CD4-positive, alpha-beta T cell (primary cell): Measurements from ENCODE around the gene ADAM17. TPM values are rescaled to one million over a fixed set of nuclear protein-coding genes. Genes with fewer than 3 reads are reported as not detected.
A peak's percentile ranks its signal among the peaks of the same experiment; 100 is the strongest.

Source experiments
- ATAC-seq: fragments of 200-7000 bp; cut with Tn5 transposase; one replicate; pipeline ENCODE4 v1.10.0; 2022; ENCODE audit warnings: mild to moderate bottlenecking; ENCODE audit not compliant: poor library complexity
- CTCF ChIA-PET: fragments of 350-600 bp; sonication (Branson Sonifier 250); formaldehyde crosslinking; loops from one replicate; lab custom pipeline; 2021; ENCODE audit warnings: antibody characterized with exemption, inconsistent platforms; lab: Charles Lee
- POLR2A ChIA-PET: fragments of 350-600 bp; sonication (Branson Sonifier 250); formaldehyde crosslinking; loops from one replicate; lab custom pipeline; 2021; ENCODE audit warnings: antibody characterized with exemption, inconsistent platforms; lab: Charles Lee
- DNase-seq, 14 experiments: peaks; one replicate each; pipeline ENCODE4 v3.0.0-alpha.2; 2013 to 2020; ENCODE audit warnings: mixed read lengths in 2 of 14
- H3K27ac ChIP-seq, 2 donors: one replicate each; pipeline versions ENCODE4 v1.5.1 to v1.7.0; 2013; ENCODE audit warnings: low read length in 2 of 2, low read depth in 1 of 2, mild to moderate bottlenecking in 1 of 2
- H3K27me3 ChIP-seq, 2 experiments: 1 replicate in 1 of 2; 2 replicates in 1 of 2; pipeline versions ENCODE4 v1.6.1 to v1.7.0; 2013; ENCODE audit warnings: low read length in 2 of 2, control low read depth in 1 of 2, mild to moderate bottlenecking in 1 of 2, moderate library complexity in 1 of 2; ENCODE audit not compliant: insufficient read depth in 2 of 2, control insufficient read depth in 1 of 2
- H3K36me3 ChIP-seq: one replicate; pipeline ENCODE4 v1.6.1; 2013; ENCODE audit warnings: low read length, control low read depth; ENCODE audit not compliant: insufficient read depth
- H3K4me1 ChIP-seq: one replicate; pipeline ENCODE4 v1.6.1; 2013; ENCODE audit warnings: low read length, control low read depth; ENCODE audit not compliant: insufficient read depth
- H3K4me3 ChIP-seq: one replicate; pipeline ENCODE4 v1.5.1; 2013; ENCODE audit warnings: mild to moderate bottlenecking, low read length, moderate library complexity
- H3K9me3 ChIP-seq, 2 experiments: 1 replicate in 1 of 2; 2 replicates in 1 of 2; pipeline versions ENCODE4 v1.6.1 to v1.7.0; 2013; ENCODE audit warnings: low read length in 2 of 2, mild to moderate bottlenecking in 2 of 2, control low read depth in 1 of 2, moderate library complexity in 1 of 2; ENCODE audit not compliant: control insufficient read depth in 1 of 2, insufficient read depth in 1 of 2
- H3K27ac Mint-ChIP-seq: one replicate; pipeline ENCODE4 v1.8.0; 2020; ENCODE audit warnings: mixed read lengths
- H3K27me3 Mint-ChIP-seq: one replicate; pipeline ENCODE4 v1.8.0; 2021; ENCODE audit warnings: mixed read lengths
- H3K36me3 Mint-ChIP-seq: one replicate; pipeline ENCODE4 v1.8.0; 2021; ENCODE audit warnings: low read depth, mixed read lengths
- H3K4me1 Mint-ChIP-seq: one replicate; pipeline ENCODE4 v1.8.0; 2021; ENCODE audit warnings: low read depth, mixed read lengths
- H3K4me3 Mint-ChIP-seq: one replicate; pipeline ENCODE4 v1.8.0; 2020; ENCODE audit warnings: mild to moderate bottlenecking, mixed read lengths
- H3K9me3 Mint-ChIP-seq: one replicate; pipeline ENCODE4 v1.8.0; 2020; ENCODE audit warnings: mixed read lengths
- CTCF ChIP-seq: fragments of 200-600 bp; IDR thresholded peaks from one replicate; pipeline ENCODE4 v1.8.0; 2022; ENCODE audit warnings: antibody characterized with exemption, mild to moderate bottlenecking
- intact Hi-C, 2 experiments: fragments of 100-400 bp; cut with DNase I in 1 of 2; cut with micrococcal nuclease in 1 of 2; formaldehyde crosslinking; loops; one replicate each; pipeline versions ENCODE4 v1.15.1 to v1.9.0; 2023 to 2025; cut with DNase I, micrococcal nuclease
- total RNA-seq, 174 experiments: library from RNA in 2 of 174; stranded (reverse) in 2 of 174; gene quantifications; one replicate each; pipeline ENCODE4 v1.2.3 and lab custom pipeline; 2021 to 2026

ADAM17 gene
- total RNA-seq, 2 experiments from 2014 or later: 21.4 to 21.6 TPM

- intact Hi-C loops: loop anchor here (5.0 to 10.0 kb wide), 5 partner anchors 51 to 571 kb away; partner anchors contain the start of genes ADAM17 (in 1 of the 2), CPSF3 (in 1 of the 2), ITGB1BP1 (in 1 of the 2) and KLF11 (in 1 of the 2)
- ChIA-PET CTCF (no interaction called here), POLR2A (interaction anchor here (0.6 to 3.3 kb wide), 21 partner anchors 8 to 792 kb away, joined by 3 to 50 read pairs (median 4); partner anchors contain the start of genes ADAM17, CPSF3, ID2 and ITGB1BP1)
- H3K4me1 Mint-ChIP-seq: peaks cover 49% of the 10 kb centered on the region
- peak overlapping the region; percentile 90 for H3K27ac ChIP-seq
- ATAC-seq (peak; percentile 25), DNase-seq (peak in 6 of 14 experiments; percentile 5 to 56 (median 23))
- peak overlapping the region; percentile 92 for H3K27ac Mint-ChIP-seq
- H3K9me3 Mint-ChIP-seq: no peaks in the 10 kb centered on the region
- peak overlapping the region; percentile 88 for H3K4me3 Mint-ChIP-seq
- H3K27me3 ChIP-seq: no peaks in the 10 kb centered on the region
- peak overlapping the region; percentile 82 for H3K4me3 ChIP-seq
- H3K27me3 Mint-ChIP-seq: no peaks in the 10 kb centered on the region
- peaks cover 40% of the 10 kb centered on the region for H3K36me3 Mint-ChIP-seq
- TF ChIP-seq CTCF: no peak
- peaks cover 5% of the 10 kb centered on the region for H3K36me3 ChIP-seq
- H3K9me3 ChIP-seq: peaks cover 0 to 5% of the 10 kb centered on the region in 2 experiments
- H3K4me1 ChIP-seq: peaks cover 37% of the 10 kb centered on the region
These were observed 82.2 kb downstream of the ADAM17 start for GRCh38 chr2:9473308-9473984.

GRCh38 chr2:9472511-9472910 is 83.1 kb downstream of the ADAM17 start:
- peaks cover 39% of the 10 kb centered on the region for H3K4me1 Mint-ChIP-seq
- peaks cover 34% of the 10 kb centered on the region for H3K36me3 Mint-ChIP-seq
- Histone ChIP-seq H3K27ac (no peak overlapping the region), H3K27me3 (no peaks in the 10 kb centered on the region), H3K4me1 (peaks cover 37% of the 10 kb centered on the region), H3K9me3 (peaks cover 0 to 5% of the 10 kb centered on the region in 2 experiments), H3K36me3 (peaks cover 14% of the 10 kb centered on the region), H3K4me3 (no peak overlapping the region)
- no peaks in the 10 kb centered on the region for H3K27me3 Mint-ChIP-seq
- TF ChIP-seq CTCF: no peak
- peak overlapping the region; percentile 88 for H3K4me3 Mint-ChIP-seq
- DNase-seq (no peak), ATAC-seq (no peak)
- ChIA-PET CTCF (no interaction called here), POLR2A (interaction anchor here (1.4 to 2.2 kb wide), 3 partner anchors 11 to 263 kb away, joined by 4 to 50 read pairs (median 6); partner anchors contain the start of genes CPSF3 and ITGB1BP1)
- H3K9me3 Mint-ChIP-seq: no peaks in the 10 kb centered on the region
- intact Hi-C loops: loop anchor here (5.0 to 10.0 kb wide), 5 partner anchors 50 to 572 kb away; partner anchors contain the start of genes ADAM17 (in 1 of the 2), CPSF3 (in 1 of the 2), ITGB1BP1 (in 1 of the 2) and KLF11 (in 1 of the 2)
- peak overlapping the region; percentile 92 for H3K27ac Mint-ChIP-seq

GRCh38 chr2:9471206-9471605 is 84.4 kb downstream of the ADAM17 start:
- ChIA-PET CTCF (no interaction called here), POLR2A (no interaction called here)
- Histone ChIP-seq H3K36me3 (peaks cover 16% of the 10 kb centered on the region), H3K9me3 (no peaks in the 10 kb centered on the region), H3K27me3 (no peaks in the 10 kb centered on the region), H3K27ac (no peak overlapping the region), H3K4me3 (no peak overlapping the region), H3K4me1 (peaks cover 27% of the 10 kb centered on the region)
- DNase-seq (no peak), ATAC-seq (no peak)
- no peaks in the 10 kb centered on the region for H3K27me3 Mint-ChIP-seq
- no peak overlapping the region for H3K4me3 Mint-ChIP-seq
- no peaks in the 10 kb centered on the region for H3K9me3 Mint-ChIP-seq
- no peak for TF ChIP-seq CTCF
- peaks cover 27% of the 10 kb centered on the region for H3K36me3 Mint-ChIP-seq
- no peak overlapping the region for H3K27ac Mint-ChIP-seq
- intact Hi-C loops: loop anchor here (5.0 to 10.0 kb wide), 5 partner anchors 49 to 574 kb away; partner anchors contain the start of genes ADAM17 (in 1 of the 2), CPSF3 (in 1 of the 2), ITGB1BP1 (in 1 of the 2) and KLF11 (in 1 of the 2)
- H3K4me1 Mint-ChIP-seq: peaks cover 26% of the 10 kb centered on the region
